Tongue (tissue), 2 donors: ENCODE results near the gene GALNT2. TPM values are rescaled to one million over a fixed set of nuclear protein-coding genes. Genes with fewer than 3 reads are reported as not detected.

Source experiments
- DNase-seq: peaks from one replicate; pipeline ENCODE4 v3.0.0-alpha.2; 2015
- total RNA-seq: library from RNA; depleted of rRNA; stranded (reverse); fragments of >200 nt; gene quantifications from one replicate; pipeline ENCODE4 v1.2.3, GENCODE V29; 2014

GALNT2 gene
- total RNA-seq, result 83.3 TPM

GRCh38 chr1:230066466-230067404 is at the start of gene GALNT2:
TSS of gene GALNT2 (plus strand) at chr1:230067238. CDS start at chr1:230067281, 43 bp downstream.
- DNase-seq, result peak; percentile 95

GRCh38 chr1:230020451-230020850 is 46.6 kb upstream of the GALNT2 start:
- no peak for DNase-seq

GRCh38 chr1:230022666-230023380 is 44.2 kb upstream of the GALNT2 start:
- no peak for DNase-seq

GRCh38 chr1:230025686-230026085 is 41.4 kb upstream of the GALNT2 start:
- no peak for DNase-seq

- DNase-seq, result no peak
These were observed 40.9 kb upstream of the GALNT2 start for GRCh38 chr1:230026139-230026538.

GRCh38 chr1:230026572-230026971 is 40.5 kb upstream of the GALNT2 start:
- no peak for DNase-seq

- DNase-seq, result no peak
These were observed 38.3 kb upstream of the GALNT2 start for GRCh38 chr1:230028602-230029223.

- no peak for DNase-seq
These were observed 37.6 kb upstream of the GALNT2 start for GRCh38 chr1:230029244-230029941.

GRCh38 chr1:230030122-230030821 is 36.8 kb upstream of the GALNT2 start:
- no peak for DNase-seq

GRCh38 chr1:230031131-230031530 is 35.9 kb upstream of the GALNT2 start:
- no peak for DNase-seq

- DNase-seq, result no peak
These were observed 34.3 kb upstream of the GALNT2 start for GRCh38 chr1:230032516-230033281.

GRCh38 chr1:230037261-230037660 is 29.8 kb upstream of the GALNT2 start:
- no peak for DNase-seq

GRCh38 chr1:230040440-230040839 is 26.6 kb upstream of the GALNT2 start:
- no peak for DNase-seq

- DNase-seq, result no peak
These were observed 24.0 kb upstream of the GALNT2 start for GRCh38 chr1:230043081-230043480.

GRCh38 chr1:230044729-230045128 is 22.3 kb upstream of the GALNT2 start:
- no peak for DNase-seq

GRCh38 chr1:230047114-230047865 is 19.7 kb upstream of the GALNT2 start:
- no peak for DNase-seq

- no peak for DNase-seq
These were observed 18.7 kb upstream of the GALNT2 start for GRCh38 chr1:230048322-230048721.

GRCh38 chr1:230048922-230049321 is 18.1 kb upstream of the GALNT2 start:
- DNase-seq, result no peak

- peak; percentile 53 for DNase-seq
These were observed 17.3 kb upstream of the GALNT2 start for GRCh38 chr1:230049731-230050130.
